GM21367 (cell line): ENCODE data around the gene ACR.
"Not testable (repeated sequence)": the region's sequence is repeated elsewhere in the genome, so short reads cannot be mapped to it uniquely, and the experiment has no call there.

ENCODE experiments used
- ATAC-seq: cut with Tn5 transposase; IDR thresholded peaks from one replicate; pipeline ENCODE4 v1.9.1; 2021; ENCODE audit not compliant: unreplicated experiment

The ACR gene

DNA sequence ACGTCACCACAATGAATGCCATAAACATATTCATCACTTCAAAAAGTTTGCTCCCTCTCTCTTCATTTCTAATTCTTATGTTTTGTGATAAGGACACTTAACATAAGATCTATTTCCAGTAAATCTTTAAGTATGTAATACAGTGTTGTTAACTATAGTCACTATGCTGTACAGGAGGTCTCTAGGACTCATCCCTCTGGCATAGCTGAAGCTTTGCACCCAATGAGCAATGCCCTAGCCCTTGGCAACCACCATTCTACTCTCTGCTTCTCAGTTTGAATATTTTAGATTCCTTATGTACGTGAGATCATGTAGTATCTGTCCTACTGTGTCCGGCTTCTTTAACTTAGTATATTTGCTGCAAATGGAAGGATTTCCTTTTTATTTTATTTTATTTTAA, 26.3 kb downstream of the ACR start:
- ATAC-seq = not testable (repeated sequence)

DNA sequence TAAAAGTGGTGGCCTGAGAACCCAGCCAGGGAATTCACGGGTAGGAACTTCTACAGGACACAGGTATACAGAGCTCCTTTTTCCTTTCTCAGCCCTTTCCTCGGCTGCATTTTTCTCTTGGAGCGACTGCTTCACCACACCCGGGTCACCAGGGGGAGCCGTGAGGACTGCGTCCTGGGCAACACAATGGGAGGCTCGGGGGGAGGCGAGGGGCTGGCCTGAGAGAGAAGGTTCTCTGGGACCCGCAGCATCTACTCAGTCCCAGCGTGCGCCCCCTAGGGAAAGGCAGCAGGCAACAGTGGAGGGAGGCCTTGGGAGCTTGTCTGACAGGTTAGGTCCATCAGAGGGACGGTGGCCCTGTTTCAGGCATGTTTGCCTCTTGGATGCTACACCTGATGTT, 37.1 kb downstream of the ACR start:
- ATAC-seq = not testable (repeated sequence)

DNA sequence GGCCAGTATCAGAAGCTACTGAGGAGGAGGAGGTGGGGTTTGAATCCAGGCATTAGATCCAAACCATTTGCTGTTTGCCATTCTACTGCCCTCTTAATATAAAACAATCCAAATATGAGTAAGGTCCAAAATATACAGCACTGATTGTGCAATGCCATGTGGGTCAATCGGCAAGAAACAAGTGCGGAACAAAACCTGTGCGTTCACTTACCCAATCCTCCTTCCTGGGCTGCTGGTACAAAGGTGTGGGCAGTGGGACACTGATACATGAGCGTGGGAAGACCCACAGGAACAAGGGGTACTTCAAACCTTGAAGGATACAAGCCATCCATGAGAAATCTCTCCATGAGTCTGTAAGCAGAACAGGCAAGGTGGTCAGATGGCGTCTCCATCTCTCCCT, 39.6 kb downstream of the ACR start:
- ATAC-seq = not testable (repeated sequence)

DNA sequence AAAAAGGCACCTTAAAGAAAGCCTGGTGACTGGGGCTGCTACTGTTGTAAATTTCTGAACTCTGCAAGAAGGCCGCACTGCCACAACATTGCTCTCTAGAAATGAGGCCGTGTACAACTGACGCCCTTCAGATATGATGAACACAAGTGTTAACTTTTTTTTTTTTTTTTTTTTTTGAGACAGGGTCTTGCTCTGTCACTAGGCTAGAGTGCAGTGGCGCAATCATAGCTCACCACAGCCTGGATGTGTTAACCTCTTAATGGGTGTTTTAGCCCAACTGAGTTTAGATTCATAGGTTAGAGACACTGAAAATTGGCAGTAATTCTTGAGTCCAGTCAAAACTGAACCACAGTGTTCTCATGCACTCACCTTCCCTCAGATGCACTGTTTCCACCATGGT, 42.2 kb downstream of the ACR start:
- ATAC-seq = not testable (repeated sequence)

DNA sequence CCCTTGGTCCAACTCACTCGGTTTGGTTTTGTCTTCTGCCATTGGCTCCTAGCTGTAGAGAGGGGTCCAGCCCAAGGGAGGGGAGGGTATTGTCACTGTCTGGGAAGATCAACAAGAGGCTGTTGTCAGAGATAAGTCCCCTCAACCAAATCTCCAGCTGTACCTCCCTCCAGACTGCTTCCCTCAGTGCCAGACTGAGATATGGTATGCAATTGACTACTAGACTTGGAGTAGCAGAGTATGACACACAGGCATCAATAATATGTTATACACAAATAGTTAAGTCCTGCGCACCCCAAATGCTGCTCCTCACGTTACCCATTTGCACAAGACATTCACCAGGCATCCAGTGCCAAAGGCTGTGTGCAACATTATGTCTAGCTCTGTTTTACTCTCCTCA, 44.2 kb downstream of the ACR start:
- ATAC-seq = not testable (repeated sequence)

DNA sequence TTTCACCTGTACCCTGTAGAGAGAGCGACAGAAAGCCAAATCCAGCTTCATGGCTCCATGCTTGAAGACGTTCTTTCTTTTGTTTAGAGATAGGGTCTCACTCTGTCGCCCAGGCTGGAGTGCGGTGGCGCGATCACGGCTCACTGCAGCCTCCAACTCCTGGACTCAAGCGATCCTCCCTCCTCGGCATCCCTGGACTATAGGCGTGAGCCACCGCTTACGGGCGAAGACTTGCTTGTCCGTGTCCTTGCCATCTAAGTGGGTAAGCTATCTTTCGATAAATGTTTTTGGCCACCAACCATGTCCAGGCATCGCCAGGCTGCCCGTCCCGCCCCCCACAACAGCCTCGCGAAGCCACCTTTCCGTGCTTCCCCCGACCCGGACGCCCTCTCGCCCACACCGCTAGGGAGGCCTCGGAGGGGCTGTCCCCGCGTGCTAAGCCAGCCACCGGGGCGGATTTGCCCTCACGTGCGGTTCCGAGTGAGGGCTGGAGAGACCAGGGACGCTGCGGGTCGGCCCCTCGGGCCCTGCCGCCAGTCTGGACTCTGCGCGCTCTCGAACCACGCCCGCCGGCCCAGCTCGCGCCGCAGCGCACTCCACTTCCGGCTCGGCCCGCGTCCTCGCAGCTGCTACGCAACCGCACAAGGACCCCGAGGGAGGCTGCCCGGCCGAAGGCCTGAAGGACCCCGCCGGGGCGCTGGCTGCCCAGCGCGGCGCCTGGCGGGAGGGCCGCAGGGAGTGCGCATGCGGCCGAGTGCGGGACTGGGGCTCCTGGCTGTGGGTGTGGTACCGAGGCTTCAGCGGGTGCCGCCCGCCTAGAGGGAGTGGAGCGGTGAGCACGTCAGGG, 45.3 kb downstream of the ACR start, which contains the start of gene RABL2B:
RABL2B (minus strand) TSS at position 604 of the 847 bp plus-strand sequence. CDS start 1,342 bp downstream, outside the sequence.
- ATAC-seq = peak; percentile 88

DNA sequence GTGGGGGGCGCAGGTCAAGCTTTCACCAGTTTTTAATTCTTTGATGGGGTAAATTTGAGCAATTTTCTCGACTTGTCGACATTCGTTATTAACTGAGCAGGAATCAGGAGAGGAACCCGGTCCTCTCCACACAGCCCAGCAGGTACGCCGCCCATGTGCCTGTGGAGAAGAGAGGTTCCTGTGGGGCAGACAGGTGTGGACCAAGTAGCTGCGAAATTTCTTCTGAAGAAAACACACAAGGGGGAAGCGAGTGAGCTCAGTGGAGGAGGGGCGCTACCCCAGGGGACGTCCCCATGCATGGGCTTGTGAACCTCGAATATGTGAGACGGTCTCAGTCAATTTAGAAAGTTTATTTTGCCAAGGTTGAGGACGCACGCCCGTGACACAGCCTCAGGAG, 45.9 kb downstream of the ACR start:
- peak; percentile 24 for ATAC-seq

DNA sequence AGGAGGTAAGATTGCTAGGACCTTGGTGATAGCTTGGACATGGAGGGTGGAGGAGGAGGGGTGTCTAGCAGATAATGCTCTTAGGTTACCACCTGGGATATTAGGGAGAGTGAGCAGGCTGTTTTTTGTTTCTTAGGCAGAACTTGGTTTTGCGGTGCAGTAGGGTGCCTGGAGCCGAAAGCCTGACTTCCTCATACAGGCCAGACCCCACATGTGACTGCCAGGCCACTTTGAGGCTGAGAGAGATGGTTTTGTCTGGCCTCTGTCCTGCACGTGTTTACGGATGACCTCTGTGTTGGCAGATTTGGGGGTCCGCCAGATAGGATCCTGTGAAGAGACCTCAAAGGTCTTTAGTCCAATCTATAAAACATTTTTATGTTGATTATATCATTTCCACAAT, 47.3 kb downstream of the ACR start:
- not testable (repeated sequence) for ATAC-seq

DNA sequence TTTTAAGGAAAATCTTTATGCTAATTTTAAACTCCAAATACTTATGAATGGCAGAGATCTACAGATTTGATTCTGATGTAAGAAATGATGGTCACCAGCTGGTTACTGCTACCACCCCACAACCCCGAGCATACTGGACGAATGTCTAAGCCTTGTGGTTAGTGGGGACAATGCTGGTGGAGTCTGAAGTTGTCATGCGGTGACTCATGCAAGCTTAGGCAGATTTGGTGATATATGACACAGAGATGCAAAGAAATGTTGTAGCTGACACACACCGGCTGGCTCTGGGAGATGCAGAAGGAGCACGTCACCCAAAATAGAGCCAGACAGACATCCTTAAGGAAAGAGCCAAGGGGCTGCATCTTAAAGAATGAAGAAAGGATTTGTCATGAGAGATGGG, 48.9 kb downstream of the ACR start:
- not testable (repeated sequence) for ATAC-seq
